Activated CD4-positive, alpha-beta T cell treated with anti-CD3 and anti-CD28 coated beads, Interleukin-2, amount 50 U/mL, for 24 hours (primary cell): ENCODE data around the gene VWC2L.

Source experiments
- DNase-seq, 2 donors: peaks; one replicate each; pipeline ENCODE4 v3.0.0-alpha.2; 2020; ENCODE audit warnings: low read depth in 1 of 2, low spot score in 1 of 2

Gene VWC2L

DNA sequence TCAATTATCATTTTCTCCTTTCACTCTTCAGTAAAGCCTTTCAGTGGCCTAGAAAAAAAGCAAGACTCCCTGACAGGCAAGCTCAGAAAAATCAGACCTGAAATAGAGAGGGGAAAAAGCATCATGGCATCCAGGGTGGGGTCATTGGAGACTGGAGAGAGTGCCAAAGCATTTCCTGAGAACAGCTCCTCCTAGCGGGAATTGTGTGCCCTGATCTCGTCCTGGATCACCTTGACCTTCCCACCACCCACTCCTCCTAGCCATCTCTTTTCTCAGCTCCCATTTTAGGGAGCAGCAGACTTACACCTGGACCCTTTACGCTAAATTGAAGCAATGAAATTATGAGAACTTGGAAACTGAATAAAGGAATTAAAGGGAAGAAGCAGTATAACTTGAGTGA lies 176.6 kb downstream of the VWC2L start:
- DNase-seq: no peak

- no peak for DNase-seq
These were observed 180.5 kb downstream of the VWC2L start for GRCh38 chr2:214591366-214591765.

DNA sequence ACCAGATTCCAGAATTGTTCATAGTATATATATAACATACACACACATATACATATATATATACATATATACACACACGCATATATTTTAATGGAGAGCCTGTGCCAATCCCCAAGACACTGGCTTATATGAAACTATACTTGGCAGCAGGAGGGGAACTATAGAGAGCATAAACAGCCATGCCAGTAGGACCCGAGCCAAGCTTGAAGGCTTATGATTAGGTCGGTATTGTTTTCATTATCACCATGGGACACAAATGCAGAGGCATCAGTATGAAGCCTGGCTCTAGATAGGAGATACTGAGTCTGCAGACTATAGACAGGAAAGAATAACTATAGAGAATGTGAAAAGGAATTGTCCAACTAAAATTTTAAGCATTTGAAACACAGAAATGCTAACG lies 181.2 kb downstream of the VWC2L start:
- DNase-seq: no peak

DNA sequence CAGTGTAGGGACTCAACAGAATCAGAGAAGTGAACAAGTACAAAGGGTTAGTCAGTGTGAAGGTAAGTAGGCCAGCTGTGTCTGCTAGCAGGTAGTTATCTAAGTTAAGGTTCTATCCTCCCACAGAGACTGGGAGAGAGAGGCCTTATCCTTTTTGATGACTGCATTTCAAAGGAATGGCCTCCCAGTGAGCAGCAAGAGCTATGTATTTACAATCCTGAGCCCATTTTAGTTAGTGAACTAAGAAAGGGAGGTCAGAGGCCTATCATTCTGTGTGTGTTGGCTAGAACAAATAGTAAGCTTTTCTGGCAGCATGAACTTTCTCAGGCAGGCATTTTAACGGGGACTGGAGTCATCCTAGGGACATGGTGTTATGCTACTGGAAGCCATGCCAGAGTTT lies 182.9 kb downstream of the VWC2L start:
- DNase-seq: no peak

GRCh38 chr2:214601852-214602633 lies 191.2 kb downstream of the VWC2L start:
- no peak for DNase-seq

DNA sequence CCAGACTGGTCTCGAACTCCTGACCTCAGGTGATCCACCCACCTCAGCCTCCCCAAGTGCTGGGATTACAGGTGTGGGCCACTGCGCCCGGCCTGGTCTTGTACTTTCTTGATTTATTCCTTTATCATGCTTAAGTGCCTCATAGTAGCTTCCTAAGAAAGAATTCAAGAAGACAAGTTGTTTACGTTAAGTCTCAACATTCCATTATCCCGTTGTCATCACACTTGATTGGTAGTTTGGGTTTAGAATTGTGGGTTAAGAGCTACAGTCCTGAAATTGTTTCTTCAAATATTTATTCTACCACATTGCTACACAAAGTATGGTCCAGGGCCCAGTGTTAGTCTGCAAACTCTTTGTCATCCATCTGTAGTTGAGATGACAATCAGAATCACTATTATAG lies 194.0 kb downstream of the VWC2L start:
- DNase-seq: no peak

GRCh38 chr2:214607051-214607450 lies 196.2 kb downstream of the VWC2L start:
- DNase-seq: no peak

DNA sequence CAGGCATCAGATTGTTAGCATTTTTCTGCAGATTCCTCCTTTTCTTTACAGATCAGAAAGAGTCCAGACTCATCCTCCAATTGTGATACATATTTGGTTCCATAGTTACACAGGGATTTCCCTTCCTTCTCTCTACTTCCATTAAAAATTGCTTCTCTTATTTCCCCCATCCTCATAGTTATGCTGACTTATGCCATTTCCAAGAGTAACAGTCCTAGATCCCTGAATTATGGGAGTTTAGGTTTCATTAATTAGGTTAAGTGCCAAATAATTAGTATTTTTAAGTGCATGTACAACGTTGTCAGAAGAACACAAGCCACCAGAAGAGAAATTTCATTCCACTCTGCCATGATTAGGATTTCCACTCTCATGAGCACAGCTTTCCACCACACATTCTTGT lies 200.2 kb downstream of the VWC2L start:
- DNase-seq: no peak

- DNase-seq: no peak
These were observed 213.4 kb downstream of the VWC2L start for GRCh38 chr2:214624166-214624760.

- no peak for DNase-seq
These were observed 217.2 kb downstream of the VWC2L start for GRCh38 chr2:214628091-214628490.
